Stimulated activated CD4-positive, alpha-beta T cell treated with anti-CD3 and anti-CD28 coated beads, TNF-alpha, amount 100 ng/mL, for 48 hours (primary cell): ENCODE data around the gene FSTL4.

Experiments used
- DNase-seq, 3 donors: peaks; one replicate each; pipeline ENCODE4 v3.0.0-alpha.2; 2020; ENCODE audit warnings: low read depth in 3 of 3

The FSTL4 gene

DNA sequence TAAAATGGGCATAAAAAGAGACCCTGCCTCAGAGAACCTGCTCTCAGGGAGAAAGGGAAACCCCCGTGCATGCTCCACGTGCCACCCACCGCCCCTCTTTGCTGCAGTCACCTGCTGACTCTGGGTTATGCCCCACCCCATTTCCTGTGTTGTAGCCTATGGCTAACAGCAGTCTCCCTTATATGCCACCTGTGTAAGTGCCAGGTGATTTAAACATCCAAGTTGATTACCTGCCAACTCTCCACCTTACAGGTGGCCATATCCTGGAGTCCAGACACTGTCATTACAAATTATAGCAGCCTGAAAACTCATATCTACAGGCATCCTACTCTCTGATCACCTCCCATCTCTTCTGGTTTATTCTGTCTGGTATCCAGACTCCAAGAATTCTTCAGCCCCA lies 318.0 kb downstream of the FSTL4 start:
- DNase-seq, result no peak

DNA sequence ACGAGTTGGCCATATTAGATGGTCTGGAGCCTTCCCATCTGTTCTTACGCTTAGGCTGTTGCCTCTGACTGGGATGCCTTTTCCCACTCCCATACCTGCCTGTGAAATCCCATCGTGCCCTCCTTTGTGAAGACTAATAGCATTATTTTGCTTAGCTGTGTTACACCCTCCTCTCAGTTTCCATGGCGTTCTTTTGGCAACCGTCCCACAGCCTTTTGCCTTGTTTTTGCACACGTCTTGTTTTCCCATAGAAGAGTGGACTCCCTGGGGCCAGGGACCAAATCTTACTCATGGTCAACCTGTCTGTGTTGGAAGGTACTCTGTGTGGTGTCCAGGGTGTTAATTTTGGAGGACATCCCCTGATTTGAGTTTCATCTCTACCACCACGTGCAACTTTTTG lies 318.4 kb downstream of the FSTL4 start:
- DNase-seq, result no peak

DNA sequence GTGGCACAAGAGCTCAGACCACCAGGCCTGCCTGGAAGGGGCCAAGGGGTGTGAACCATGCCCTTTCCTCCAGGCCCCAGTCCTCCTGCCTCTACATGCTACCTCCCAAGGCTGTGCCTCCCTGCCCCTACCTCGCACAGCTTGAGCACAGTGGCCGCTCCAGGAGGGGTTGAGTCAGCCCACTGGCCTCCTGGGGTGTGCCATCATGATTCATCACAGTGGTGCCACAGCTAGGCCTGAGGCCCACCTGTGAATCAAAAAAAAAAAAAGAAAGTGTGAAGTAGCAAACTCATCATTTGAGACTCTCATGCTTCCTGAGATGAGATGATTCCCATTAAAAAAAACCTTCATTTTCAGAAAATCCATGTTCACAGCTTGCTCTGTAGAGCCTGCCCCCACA lies 320.0 kb downstream of the FSTL4 start:
- DNase-seq, result no peak

DNA sequence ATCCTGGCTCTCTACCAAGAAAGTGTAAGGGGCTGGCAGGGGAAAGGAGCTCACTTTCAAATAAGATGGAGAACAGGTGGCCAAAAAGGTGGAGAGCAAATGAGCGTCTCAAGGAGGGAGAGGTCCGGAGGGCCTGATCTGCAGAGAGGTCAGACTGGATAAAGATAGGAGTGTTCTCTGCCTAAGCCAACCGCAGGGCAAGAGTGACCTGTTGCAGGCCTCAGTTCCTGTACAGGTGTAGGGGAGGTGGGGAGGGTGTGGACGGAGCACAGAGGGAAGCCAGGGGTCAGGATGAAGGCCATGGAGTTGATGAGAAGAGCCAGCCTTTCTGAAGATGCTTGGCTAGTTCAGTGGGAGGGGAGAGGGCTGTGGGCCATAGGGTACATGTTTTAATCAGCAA lies 320.8 kb downstream of the FSTL4 start:
- DNase-seq, result no peak

DNA sequence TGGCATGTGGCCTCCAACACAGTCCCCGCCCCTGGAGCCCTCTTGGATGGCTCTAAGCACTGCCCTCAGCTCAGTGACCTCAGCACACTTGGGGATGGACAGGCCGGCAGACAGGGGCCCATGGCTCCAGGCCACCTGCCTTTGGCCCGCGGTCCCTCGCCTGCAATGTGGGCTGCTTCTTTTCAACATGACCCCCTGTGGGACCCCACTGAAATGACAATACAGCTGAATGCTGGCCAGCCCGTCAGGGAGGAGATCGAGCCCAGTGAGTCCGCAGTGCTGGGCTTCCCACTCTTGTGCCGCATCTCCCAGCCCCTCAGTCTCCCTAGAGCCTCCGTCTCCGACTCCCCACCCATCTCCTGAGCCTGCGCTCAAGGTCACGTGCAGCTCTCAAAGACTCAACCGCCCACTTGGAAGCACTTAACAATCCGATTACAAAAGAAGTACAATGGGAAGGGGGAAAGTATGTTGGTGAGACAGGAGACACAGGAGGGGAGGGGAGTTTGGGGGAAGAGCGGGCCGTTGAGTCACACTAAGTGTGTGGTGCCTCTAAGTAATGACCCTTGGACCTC lies 321.6 kb downstream of the FSTL4 start:
- no peak for DNase-seq

DNA sequence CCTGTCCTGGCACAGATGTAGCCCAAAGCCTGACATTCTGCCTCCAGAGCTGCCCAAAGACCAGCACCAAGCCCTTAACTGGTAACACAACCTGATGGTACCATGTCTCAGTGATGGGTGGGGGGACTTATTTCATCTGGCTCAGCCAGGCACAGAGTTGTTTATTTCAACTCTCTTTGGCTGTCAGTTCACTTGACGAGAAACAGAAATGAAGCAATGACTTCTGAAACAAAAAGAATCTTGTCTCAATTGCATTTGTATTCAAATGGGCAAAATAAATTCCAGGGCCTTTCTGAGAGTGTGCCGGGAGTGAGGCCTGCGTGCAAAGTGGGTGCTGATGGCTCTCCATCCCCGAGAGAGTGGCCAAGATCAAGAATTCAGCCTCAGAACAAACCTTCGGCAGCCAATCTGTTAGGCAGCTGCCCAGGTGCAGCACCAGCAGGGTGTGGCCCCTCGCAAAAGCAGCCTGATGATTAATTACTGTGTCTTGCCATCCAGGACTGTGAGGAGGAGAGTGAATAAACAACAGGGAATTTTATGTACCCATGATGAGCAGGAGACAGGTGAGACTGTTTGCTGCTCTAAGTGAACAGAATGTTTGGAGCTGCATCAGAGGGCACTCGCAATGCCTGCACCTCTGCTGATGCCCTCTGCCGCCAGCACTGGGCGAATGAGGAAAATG lies 322.5 kb downstream of the FSTL4 start:
- DNase-seq, result no peak

DNA sequence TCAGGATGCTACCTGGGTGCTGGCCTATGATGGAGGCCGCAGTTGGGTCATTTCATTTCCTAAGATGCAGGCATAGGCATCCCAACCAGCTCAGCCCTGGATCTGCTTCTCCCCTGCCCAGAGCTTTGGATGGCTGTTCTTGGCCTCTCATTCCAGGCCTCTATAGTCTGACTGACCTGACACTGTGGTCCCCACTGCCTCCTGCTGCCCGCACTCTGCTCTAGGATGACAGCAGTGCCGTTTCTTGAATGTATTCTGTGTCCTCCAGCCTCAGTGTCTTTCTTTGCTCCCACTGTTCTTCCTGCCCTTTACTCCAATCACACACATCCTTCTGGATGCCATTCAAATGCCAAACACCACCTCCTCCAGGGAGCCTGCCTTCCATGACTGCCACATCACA lies 324.8 kb downstream of the FSTL4 start:
- peak in 1 of 3 donors; percentile 11 for DNase-seq

DNA sequence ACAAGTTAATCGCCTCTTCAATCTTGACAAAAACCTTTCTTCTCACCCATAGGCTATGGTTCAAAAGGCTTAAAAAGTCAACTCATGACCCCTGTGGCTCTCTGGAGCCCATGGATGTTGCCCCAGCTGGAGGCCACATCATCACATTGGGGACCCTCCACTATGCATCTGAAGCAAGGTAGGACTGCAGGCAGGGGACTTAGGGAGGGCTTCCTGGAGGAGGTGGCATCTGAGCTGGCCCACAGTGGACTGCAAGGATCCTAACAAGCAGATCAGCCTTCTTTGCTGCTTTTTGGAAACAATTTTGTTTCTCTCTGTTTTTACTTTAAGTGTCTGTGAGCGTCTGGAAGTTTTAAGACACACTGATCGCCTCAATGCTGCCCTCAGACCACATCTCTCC lies 325.9 kb downstream of the FSTL4 start:
- no peak for DNase-seq

DNA sequence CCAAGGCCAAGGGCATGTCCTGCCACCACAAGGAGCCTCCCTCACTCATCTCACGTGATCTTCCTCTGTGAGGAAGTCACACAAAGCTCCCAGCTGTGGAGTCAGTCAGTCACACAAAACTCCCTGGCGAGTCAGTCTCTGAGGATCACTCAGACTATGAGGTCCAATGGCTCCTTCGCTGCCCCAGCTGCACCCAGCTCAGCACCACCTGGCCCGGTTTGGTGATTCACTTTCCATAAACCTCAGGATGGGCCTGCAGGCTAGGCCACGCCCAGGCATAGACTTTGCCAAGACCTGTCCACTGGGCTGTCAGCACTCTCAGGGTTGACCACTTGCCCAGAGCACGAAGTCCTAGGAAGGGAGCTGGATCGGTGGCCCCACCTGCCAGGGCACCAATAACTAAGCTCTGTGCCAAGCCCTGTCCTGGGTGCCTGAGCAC lies 326.7 kb downstream of the FSTL4 start:
- DNase-seq, result no peak

DNA sequence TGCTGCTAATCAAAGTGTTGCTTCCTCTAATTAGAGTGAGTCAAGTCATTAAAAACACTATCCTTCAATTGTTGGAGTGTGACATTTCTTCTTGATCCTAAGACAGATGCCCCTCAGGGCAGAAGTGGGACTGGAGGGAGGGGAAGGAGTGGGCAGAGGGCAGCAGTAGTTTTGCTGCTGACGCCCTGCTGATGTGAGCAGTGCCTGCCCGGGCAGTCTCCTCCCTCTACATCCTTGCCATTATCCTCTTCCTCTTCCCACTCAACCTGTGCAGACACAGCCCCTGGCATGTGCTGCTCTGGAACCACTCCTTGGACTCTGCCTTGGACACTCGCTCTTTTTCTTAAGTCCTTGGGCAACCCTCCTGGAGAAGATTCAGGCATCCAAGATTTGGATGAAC lies 328.0 kb downstream of the FSTL4 start:
- DNase-seq, result no peak

DNA sequence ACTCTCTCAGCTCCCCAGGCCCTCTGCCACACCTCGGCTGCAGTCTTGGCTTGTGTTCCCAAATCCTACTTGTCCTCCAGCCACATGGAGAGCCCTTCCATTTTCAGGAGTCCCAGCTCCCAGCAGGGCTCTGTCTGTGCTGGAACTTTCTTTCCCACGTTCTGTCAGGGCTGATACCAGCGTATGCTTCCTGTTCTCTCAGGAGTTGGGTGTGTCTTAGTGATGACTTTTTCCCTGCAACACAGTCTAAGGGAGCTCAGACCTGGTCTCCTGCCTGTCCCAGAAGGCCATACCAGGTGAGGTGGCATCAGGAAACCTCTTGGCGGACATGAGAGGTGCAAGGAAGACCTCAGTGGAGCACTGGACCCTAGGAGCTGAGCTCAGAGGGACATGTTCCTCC lies 334.0 kb downstream of the FSTL4 start:
- DNase-seq, result no peak

DNA sequence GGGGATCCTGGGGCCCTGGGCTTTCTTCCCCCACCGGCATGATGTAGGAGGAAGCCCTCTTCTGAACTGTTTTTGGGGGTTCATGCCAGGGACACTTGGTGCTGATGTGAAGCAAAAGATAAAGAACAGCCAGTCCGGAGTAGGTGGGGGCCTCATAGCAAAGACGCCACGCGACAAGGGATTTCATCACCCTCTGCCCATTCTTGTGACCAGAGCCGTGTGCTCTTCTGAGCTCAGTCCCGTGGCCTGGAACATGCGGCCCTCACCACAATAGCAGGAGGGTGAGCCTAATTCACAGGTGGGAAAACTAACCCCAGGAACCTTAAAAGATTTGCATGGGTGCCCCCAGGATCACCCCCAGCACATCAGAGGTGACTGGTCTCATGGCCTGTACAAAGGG lies 334.6 kb downstream of the FSTL4 start:
- DNase-seq, result no peak

DNA sequence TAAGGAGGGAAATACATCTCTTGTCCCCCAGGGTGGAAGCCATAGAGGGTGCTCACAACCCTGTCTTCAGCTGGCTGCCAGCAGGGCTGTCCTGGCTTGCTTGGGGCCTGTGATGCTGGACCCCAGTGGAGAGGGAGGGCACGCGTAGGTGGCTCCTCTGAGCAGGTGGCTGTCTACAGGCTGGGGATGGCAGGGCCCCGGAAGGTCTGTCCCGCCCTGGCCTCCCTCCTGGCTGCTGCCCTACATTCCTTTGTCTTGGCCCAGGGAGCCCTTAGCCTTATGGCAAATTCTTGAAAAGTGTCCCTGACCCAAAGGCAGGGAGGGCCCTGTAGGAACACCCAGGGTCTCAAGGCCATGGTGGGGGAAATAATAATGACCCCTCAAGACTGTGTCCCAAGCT lies 336.2 kb downstream of the FSTL4 start:
- DNase-seq, result no peak

DNA sequence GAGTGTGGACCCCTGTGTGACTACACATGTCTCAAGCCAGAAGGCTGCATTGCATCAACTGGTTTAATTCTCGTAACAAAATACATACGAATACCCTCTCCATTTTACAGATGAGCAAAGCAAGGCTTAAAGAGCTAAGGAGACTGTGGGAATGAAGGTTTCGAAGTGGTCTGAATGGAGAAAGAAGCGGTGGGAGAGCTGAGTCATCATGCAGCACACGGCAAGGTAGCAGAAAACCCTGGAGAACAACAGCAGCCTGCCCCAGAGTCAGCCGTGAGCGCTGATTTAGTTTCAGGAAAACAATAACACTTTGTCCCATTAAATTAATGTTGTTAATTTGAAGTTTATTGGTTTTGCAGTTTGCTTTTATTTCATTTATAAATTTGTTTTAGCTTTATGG lies 336.7 kb downstream of the FSTL4 start:
- no peak for DNase-seq

DNA sequence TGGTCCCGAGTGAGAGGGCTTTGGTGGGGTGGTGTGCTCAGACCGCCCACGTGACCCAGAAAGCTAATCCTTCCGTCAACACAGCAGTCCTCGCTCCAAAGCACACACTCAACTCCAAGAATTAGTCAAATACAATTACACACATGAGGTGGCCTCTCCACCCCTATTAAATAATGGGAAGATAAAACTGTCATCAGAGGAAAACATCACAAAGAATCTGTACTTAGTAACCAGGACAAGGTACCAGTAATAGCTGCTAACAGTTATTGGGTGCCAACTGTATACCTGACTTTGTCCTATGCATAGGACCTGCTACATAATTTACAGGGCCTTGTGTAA lies 337.8 kb downstream of the FSTL4 start:
- no peak for DNase-seq

DNA sequence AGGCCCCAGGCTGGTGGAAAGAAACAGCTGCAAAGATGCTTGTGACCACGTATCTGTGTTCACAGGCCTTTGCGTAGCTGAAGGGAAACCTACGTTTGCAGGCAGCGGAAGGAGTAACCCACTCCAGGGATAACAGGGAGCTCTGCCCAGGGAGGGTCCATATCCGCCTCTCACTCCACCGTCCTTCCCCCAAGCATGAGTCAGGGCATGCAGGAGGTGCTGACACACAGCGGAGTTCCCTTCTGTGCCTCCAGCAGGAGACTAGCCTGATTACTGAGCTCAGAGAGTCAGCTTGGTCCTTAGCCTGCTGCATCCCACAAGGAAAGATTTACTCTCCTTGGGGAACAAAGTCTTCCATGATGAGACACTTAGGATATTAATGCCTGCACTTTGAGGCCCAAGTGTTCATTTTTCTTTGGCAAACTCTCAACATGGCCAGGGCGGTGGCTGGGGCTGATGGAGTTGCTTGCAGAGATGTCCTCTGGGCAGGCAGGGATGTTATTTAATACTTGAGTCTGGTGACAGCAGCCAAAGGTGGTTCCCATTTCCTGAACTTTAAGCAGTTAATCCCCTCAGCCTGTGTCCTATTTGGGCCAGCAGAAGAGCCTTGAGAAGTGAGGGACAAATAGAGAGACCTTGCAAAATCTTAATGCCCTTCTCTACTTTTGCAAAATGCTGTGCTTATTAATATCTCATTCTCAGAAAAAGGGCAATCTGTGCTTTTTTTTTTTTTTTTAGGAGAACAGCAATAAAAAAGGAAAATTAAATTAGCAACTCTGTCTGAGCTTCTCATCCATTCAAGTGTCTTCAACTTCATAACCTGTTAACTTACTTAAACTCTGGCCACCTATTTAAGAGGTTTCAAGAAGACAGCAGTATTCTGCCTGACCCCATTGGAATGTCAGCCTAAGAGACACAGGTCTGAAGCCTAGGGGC lies 338.4 kb downstream of the FSTL4 start:
- no peak for DNase-seq

DNA sequence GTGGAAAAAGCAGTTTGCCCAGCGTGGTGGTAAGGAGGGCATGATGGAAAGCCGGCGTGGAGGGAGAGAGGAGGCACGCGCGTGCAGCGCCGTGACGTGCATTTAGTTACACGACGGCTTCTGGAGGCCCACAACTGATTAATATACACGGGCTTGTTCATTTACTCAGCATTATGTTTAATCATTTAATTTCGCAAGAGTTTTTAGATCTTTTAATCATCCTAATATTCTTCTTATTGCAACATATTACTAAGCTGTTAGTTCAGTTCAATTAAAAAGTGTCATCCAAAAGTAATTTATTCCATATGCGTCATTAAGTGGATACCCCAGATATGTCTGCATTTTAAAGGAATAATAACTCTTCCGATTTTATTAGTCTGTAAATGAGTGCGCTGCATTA lies 340.0 kb downstream of the FSTL4 start:
- DNase-seq, result no peak

DNA sequence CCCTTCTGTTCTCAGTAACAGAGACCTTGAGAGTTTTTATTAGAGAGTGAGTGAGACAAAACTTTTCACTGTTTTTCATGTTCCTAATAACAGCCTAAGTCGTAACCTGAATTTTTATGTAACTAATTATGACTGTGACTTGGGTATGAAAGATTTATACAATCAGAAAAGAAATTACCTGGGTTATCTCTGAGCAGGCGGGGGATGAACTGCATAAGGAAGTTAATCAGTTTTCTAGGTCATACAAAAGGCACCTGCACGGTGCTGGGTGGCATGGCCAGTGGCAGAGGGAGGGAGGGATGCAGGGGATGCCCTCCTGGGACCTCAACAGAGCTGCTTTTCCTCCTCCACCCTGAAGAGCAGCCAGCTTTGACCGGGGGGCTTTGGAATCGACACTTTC lies 340.7 kb downstream of the FSTL4 start:
- DNase-seq, result no peak

DNA sequence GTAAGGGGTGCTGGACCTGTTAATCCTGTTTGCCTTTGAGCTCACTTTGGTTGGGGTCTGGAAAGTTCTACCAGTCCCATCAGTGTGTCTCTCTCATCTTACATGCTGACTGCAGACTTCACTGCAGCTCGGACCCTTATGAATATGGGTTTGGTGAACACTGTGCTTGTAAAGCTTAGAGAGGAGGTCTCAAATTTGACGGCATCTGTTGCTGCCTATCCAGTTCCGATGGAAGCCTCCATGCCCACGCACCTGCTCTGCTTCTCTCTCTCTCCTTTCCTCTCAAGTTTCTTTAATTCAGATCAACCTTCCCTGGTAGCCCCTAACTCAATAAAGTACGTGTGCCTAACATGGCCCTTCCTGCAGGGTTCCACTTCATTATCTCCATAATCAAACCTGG lies 342.6 kb downstream of the FSTL4 start:
- no peak for DNase-seq

DNA sequence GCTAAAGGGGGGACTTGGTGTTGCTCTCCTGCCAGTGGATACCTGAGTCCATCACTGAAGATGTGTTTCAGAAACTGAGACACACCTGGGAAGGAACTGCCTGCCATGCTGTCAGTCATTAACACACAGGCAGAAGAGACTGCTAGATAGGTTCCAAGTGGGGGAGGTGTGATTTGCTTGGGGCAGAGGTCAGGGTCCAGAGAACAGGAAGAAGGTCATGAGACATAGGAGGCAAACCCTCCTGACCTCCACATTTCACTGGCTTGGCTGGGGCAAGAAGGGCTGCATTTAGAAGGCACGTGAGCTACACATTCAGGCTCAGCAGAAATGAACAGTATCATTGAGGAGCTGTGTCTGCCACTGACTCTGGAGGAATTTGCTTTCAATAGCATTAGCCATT lies 344.7 kb downstream of the FSTL4 start:
- DNase-seq, result no peak

DNA sequence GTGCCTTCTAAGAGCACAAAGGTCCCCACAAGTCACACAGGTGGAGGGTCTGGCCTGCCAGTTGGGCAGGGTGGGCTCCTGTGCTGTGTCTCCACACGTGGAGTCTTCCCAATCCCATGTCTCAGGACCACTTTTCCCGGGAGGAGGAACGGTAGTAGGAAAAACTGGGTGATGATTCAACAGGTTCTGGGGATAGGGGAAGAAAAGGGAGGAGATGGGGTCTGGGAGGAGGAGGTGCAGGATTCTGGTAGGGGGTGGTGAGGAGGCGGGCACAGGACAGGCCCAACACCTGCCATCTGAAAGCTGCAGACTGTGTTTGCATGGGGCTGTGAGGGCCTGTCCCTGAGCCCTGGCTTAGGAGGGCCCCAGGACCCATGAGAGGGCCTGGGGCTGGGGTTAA lies 345.4 kb downstream of the FSTL4 start:
- DNase-seq, result no peak

DNA sequence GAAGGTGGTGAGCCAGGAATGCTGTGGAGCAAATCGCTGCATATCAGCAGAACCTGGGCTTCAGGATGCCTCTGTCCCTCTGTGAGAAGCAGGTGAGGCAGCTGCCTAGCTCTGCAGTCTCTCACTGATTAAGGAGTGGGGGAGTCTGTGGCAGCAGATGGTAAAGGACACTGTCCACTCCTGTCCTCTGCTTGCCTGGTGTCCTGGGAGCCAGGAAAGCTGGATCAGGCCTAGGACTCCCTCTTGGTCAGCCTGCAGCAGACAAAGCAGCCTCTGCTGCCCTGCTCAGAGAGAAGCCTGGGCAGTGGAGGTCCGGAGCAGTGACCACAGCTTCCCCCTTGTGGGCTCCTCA lies 345.8 kb downstream of the FSTL4 start:
- no peak for DNase-seq
